ENCODE results near the gene INHA.

DNA sequence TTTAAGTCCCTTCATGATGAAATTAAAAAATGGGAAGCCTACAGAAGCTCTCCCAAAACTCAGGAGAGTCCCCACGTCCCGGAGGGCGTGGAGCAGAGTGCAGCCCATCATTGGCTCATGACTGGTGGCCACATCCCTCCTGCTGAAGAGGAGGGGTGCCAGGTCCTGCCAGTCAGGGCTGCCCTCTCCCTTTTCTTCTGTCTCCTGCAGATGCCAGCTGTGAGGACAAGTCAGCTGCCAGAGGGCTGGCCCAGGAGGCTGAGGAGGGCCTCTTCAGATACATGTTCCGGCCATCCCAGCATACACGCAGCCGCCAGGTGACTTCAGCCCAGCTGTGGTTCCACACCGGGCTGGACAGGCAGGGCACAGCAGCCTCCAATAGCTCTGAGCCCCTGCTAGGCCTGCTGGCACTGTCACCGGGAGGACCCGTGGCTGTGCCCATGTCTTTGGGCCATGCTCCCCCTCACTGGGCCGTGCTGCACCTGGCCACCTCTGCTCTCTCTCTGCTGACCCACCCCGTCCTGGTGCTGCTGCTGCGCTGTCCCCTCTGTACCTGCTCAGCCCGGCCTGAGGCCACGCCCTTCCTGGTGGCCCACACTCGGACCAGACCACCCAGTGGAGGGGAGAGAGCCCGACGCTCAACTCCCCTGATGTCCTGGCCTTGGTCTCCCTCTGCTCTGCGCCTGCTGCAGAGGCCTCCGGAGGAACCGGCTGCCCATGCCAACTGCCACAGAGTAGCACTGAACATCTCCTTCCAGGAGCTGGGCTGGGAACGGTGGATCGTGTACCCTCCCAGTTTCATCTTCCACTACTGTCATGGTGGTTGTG lies 2.6 kb downstream of the INHA start:
- TF ChIP-seq, protein P1, sequence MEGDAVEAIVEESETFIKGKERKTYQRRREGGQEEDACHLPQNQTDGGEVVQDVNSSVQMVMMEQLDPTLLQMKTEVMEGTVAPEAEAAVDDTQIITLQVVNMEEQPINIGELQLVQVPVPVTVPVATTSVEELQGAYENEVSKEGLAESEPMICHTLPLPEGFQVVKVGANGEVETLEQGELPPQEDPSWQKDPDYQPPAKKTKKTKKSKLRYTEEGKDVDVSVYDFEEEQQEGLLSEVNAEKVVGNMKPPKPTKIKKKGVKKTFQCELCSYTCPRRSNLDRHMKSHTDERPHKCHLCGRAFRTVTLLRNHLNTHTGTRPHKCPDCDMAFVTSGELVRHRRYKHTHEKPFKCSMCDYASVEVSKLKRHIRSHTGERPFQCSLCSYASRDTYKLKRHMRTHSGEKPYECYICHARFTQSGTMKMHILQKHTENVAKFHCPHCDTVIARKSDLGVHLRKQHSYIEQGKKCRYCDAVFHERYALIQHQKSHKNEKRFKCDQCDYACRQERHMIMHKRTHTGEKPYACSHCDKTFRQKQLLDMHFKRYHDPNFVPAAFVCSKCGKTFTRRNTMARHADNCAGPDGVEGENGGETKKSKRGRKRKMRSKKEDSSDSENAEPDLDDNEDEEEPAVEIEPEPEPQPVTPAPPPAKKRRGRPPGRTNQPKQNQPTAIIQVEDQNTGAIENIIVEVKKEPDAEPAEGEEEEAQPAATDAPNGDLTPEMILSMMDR (IDR thresholded peaks at IDR 0.05), result no peak
- TF ChIP-seq POLR2A (IDR thresholded peaks at IDR 0.05) (no peak), POLR2AphosphoS5 (IDR thresholded peaks at IDR 0.05) (no peak)
